HG02610 (cell line): ENCODE results near the gene POLD3.
"Not testable (repeated sequence)": the region's sequence is repeated elsewhere in the genome, so short reads cannot be mapped to it uniquely, and the experiment has no call there.

Experiments used
- ATAC-seq: cut with Tn5 transposase; IDR thresholded peaks from one replicate; pipeline ENCODE4 v1.9.1; 2021; ENCODE audit warnings: mild to moderate bottlenecking, moderate library complexity; ENCODE audit not compliant: unreplicated experiment

The POLD3 gene

GRCh38 chr11:74636630-74637184 is 44.3 kb downstream of the POLD3 start:
- no peak for ATAC-seq

DNA sequence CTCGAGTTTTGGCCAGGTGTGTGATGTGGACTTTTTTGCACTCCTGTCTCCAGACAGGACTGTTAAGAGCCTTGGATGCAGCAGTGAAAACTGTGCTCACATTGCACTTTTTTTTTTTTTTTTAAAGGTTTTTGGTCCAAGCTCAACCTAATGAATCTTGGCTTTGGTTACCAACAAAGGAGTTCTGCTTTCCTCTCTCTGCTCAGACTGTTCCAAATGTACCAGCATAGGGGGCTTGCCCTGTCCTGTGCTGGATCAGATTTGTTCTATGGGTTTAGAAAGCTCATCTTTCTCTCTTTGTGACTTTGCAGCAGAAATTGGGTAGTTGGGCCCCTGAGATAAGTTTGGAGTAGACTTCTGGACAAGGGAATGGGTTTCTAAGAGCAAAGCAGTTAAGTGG is 45.3 kb downstream of the POLD3 start:
- no peak for ATAC-seq

GRCh38 chr11:74638869-74639268 is 46.5 kb downstream of the POLD3 start:
- no peak for ATAC-seq

DNA sequence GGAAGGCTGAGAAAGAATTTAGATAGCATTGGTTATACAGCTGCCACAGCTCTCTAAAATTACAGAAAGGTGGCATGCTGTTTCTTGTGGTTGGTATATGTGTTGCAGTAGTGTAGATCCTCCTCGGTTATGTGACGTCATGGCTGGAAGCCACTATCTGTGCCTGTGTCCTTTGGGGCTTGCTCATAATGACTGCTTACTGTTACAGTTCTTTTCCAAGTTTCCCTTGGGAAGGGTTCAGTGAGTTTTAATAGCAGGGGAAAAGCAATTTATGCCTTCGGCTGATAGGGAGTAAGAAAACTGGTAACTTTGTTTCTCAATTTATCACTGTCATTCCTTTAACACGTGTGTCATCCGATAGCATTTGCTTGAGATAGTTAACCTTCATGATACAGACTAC is 47.2 kb downstream of the POLD3 start:
- no peak for ATAC-seq

GRCh38 chr11:74641289-74641688 is 48.9 kb downstream of the POLD3 start:
- no peak for ATAC-seq

DNA sequence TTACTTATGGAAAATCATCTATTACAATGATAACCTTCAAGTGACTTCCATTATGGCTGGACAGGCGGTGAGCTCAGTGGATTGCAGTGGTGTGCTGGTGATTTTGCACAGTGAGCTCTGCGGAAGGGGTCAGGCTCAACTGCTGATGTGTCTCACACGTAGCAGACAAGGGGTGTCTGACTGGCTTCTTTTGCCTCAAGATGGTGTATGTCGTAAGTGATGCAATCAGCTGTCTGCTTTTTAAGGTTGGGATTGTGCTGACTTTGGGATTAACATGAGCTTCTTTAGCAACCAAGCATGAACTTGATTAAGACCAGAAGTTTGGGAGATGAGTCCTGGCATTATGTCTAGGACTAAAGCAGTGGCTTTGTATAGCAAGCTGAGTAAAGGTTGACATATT is 49.5 kb downstream of the POLD3 start:
- no peak for ATAC-seq

DNA sequence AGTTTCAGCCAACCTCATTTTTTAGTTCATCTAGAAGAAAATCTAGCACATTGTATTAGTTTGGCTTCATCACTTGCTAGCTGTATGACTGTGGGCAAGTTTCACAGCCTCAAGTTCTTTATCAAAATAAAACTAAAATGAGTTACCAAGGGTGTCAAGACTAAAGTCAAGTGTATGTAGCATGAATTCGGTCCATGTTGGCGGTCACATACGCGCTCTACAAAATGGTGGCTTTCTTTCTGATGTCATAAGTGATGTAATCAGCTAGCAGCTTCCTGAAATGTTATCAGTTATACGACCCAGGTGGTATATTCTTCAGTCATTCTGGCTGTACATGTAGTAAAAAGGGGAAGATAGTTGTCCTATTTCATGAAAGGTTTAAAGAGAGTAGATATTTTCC is 50.5 kb downstream of the POLD3 start:
- no peak for ATAC-seq

GRCh38 chr11:74644081-74644480 is 51.7 kb downstream of the POLD3 start:
- no peak for ATAC-seq

- no peak for ATAC-seq
Observed at GRCh38 chr11:74646215-74646614, 53.8 kb downstream of the POLD3 start.

GRCh38 chr11:74646954-74647353 is 54.6 kb downstream of the POLD3 start:
- no peak for ATAC-seq

GRCh38 chr11:74647404-74647803 is 55.0 kb downstream of the POLD3 start:
- ATAC-seq: no peak

- no peak for ATAC-seq
Observed at GRCh38 chr11:74647831-74648230, 55.4 kb downstream of the POLD3 start.

DNA sequence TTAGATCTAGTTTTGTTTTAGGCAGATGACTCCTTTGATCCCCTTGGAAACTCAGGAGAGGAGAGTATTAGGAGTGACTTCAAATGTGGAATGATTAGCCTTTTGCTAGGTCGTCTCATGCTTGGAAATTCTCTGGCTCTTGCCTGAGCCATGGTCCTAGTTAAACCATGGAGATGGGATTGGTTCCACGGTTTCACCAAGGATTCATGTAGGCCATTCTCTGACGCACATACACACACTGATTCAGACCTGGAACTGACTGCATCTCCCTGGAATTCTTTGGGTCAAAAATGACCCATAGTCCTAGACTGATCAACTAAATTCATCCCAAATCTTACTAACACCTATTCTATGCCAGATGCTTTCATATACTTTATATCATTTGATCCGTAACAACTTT is 56.5 kb downstream of the POLD3 start:
- no peak for ATAC-seq

GRCh38 chr11:74650498-74650897 is 58.1 kb downstream of the POLD3 start:
- no peak for ATAC-seq

- ATAC-seq: no peak
Observed at GRCh38 chr11:74654976-74655375, 62.6 kb downstream of the POLD3 start.

GRCh38 chr11:74659124-74659523 is 66.7 kb downstream of the POLD3 start:
- ATAC-seq: not testable (repeated sequence)

DNA sequence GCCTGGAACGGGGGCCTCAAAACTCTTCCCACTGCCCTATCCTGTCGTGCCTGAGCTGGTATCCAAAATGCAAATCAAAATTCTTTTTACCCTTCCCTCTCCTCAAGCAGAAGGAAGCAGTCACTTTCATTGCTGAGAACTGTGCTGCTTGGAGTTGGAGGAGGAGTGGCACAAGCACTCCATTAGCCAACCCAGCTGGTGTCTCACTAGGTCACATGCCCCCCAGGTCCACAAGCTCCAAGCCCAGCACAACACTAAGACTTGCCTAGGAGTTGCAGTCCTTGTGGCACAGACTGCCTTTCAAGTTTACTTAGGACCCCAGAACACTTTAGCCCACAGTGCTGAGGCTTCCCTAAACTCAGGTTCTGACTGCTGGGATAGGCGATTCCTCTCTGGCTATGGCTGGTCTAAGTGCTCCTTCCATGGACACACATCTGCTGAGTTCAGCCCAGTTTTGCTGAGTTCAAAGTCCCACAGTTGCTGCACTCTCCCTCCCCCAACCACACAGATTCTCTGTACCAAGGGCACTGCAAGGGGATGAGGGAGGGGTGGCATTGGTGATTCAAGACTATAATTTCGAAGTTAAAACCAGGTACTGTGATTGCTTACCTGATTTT is 70.2 kb downstream of the POLD3 start:
- ATAC-seq: no peak

DNA sequence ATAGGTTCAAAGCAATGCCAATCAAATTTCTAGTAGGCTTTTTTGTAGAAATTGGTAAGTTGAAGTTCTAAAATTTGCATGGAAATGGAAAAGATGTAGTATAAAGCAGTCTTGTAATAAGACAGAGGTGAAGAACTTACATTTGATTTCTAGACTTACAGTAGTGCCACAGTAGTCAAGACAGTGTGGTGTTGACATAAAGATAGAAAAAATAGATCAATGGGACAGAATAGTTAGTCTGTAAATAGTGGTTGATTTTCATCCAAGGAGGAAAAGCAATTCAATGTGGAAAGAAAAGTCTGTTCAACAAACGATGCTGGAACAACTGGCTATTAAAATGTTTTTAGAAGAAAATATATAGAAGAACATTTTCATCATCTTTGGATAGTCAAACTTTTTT is 70.9 kb downstream of the POLD3 start:
- ATAC-seq: no peak

GRCh38 chr11:74669211-74670160 is 77.1 kb downstream of the POLD3 start:
- ATAC-seq: no peak

DNA sequence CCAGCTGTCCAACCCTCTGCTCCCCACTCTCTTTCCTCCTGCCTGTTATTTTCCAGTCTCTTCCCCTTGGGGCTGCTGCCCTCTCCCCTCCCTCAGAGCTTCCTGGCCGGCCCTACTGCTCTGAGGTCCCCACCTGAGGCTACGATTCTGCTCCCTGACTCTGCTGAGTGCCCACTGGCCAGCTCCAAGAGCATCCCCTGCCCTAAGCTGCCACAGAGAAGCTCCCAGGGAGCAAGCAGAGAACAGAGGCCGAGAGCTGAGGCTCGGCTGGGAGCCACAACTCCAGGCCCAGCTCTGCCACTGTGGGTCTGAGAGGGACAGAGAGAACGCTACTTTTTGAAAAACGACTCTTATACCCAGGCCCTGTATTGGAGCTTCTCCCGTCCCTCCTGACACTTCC is 77.8 kb downstream of the POLD3 start:
- no peak for ATAC-seq

DNA sequence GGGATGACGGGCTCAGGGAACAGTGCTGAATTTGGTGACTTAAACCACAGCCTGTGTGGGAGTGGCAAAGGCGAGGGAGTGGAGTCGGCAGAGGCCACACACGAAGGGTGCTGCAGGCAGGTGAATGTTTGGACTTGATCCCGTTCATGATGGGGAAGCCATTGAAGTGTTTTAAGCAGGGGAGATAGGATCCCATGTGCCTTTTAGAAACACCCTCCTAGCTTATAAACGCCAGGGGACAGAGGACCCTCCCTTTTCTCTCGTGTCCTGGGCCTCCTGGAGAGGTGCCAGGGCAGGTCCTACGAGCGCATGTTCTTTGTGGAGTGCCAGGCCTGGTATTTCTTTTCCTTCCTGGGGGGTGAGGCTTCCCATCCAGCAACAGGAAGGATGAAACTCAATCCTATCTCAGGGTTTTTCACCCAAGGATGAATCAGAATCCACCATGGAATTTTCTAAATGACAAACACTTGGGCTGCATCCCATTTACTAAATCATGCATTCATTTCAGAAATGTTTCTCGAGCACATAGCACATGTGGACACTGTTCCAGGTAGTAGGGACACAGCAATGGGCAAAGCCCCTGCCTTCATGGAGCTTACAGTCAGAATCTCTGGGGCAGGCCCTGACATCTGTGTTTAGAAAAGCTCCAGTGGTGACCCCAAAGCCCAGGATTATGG is 79.3 kb downstream of the POLD3 start:
- ATAC-seq: no peak
